HG02798 (cell line): ENCODE measurements around the gene CADPS2.
"Not testable (repeated sequence)": the region's sequence is repeated elsewhere in the genome, so short reads cannot be mapped to it uniquely, and the experiment has no call there.

Experiments
- ATAC-seq: cut with Tn5 transposase; IDR thresholded peaks from one replicate; pipeline ENCODE4 v1.9.1; 2021; ENCODE audit warnings: mild to moderate bottlenecking; ENCODE audit not compliant: unreplicated experiment, poor library complexity

CADPS2 gene

DNA sequence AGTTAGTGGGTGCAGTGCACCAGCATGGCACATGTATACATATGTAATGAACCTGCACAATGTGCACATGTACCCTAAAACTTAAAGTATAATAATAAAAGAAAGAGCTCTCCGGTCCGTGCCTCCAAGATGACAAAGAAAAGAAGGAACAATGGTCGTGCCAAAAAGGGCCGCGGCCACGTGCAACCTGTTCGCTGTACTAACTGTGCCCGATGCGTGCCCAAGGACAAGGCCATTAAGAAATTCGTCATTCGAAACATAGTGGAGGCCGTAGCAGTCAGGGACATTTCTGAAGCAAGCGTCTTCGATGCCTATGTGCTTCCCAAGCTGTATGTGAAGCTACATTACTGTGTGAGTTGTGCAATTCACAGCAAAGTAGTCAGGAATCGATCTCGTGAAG is 205.1 kb downstream of the CADPS2 start:
- ATAC-seq: not testable (repeated sequence)

- no peak for ATAC-seq
These were observed 206.4 kb downstream of the CADPS2 start for GRCh38 chr7:122679813-122680212.

- not testable (repeated sequence) for ATAC-seq
These were observed 207.0 kb downstream of the CADPS2 start for GRCh38 chr7:122679269-122679709.

- ATAC-seq: no peak
These were observed 209.1 kb downstream of the CADPS2 start for GRCh38 chr7:122677149-122677548.

GRCh38 chr7:122676466-122676865 is 209.8 kb downstream of the CADPS2 start:
- no peak for ATAC-seq

- no peak for ATAC-seq
These were observed 210.6 kb downstream of the CADPS2 start for GRCh38 chr7:122675621-122676020.

DNA sequence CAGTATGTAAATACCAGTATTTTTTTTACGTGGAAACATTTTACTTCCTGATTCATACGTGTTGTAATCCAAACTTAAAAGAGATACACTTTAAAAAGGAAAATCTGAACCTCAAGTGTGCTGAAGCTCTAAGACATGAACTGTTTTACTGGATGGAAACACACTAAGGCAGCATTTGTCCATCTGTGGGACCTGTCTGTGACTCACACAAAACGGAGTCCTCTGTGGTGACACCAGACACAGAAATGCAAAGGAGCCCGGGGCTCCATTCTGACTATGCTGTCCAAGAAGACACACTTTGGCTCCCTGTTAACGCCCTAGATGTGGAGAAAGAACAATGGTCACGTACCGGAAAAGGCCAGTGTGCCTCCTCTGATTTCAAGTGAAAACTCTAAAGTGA is 211.2 kb downstream of the CADPS2 start:
- ATAC-seq: no peak

DNA sequence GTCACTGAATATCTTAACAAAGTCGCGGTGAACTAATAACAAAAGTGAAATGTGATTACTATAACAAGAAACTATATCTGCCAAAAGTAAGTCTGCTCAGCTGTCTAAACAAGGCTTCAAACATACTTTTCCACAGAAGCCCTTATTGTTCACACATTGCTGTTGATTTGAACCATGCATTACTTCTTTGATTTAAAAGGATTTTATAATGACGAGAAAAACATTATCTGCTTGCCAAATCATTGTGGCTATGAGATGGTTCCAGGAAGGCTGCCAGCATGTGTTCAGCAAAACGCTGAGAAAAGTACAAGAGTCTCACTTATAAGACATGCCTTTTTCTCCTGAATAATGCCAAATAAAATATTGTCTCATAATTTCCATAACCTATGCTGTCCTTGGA is 211.8 kb downstream of the CADPS2 start:
- no peak for ATAC-seq

- ATAC-seq: no peak
These were observed 212.3 kb downstream of the CADPS2 start for GRCh38 chr7:122673951-122674350.

DNA sequence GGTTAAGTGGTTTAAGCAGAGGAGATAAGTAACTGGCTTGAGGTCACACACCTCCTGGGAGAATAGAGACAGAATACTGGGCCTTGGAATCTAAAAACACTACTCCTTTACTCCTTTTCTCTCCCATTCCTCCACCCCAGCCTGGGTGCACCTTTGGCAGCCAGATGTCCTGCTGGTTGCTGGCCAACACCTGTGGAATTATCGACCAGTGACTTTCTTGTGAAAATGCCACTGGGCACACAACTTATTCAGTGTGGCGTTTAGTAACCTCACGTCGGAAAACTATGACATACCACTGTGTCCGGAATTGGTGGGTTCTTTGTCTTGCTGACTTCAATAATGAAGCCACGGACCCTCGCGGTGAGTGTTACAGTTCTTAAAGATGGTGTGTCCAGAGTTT is 213.7 kb downstream of the CADPS2 start:
- ATAC-seq: no peak

GRCh38 chr7:122663733-122664132 is 222.5 kb downstream of the CADPS2 start:
- no peak for ATAC-seq

DNA sequence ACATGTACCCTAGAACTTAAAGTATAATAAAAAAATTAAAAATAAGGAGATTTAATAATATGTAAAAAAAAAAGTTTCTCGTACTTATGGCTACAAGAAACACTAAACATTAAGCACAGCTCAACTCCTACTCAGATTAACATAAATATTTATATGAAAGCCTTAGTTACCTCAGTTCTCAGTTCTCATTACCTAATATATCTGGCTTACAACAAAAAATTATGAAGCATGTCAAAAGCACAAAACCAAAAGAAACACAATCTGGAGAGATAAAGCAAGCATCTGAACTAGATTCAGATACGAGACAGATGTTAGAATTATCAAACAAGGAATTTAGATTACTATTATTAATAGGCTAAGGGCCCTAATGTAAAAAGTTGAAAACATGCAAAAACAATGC is 227.4 kb downstream of the CADPS2 start:
- no peak for ATAC-seq

- no peak for ATAC-seq
These were observed 232.6 kb downstream of the CADPS2 start for GRCh38 chr7:122653685-122654084.

- no peak for ATAC-seq
These were observed 233.4 kb downstream of the CADPS2 start for GRCh38 chr7:122652876-122653275.

- ATAC-seq: no peak
These were observed 234.8 kb downstream of the CADPS2 start for GRCh38 chr7:122651451-122651850.

GRCh38 chr7:122643250-122643649 is 243.0 kb downstream of the CADPS2 start:
- ATAC-seq: no peak

- no peak for ATAC-seq
These were observed 247.8 kb downstream of the CADPS2 start for GRCh38 chr7:122638459-122638858.

- no peak for ATAC-seq
These were observed 248.5 kb downstream of the CADPS2 start for GRCh38 chr7:122637784-122638183.

GRCh38 chr7:122635481-122635880 is 250.8 kb downstream of the CADPS2 start:
- not testable (repeated sequence) for ATAC-seq

- no peak for ATAC-seq
These were observed 252.8 kb downstream of the CADPS2 start for GRCh38 chr7:122633472-122633871.

GRCh38 chr7:122632238-122632637 is 254.0 kb downstream of the CADPS2 start:
- no peak for ATAC-seq

DNA sequence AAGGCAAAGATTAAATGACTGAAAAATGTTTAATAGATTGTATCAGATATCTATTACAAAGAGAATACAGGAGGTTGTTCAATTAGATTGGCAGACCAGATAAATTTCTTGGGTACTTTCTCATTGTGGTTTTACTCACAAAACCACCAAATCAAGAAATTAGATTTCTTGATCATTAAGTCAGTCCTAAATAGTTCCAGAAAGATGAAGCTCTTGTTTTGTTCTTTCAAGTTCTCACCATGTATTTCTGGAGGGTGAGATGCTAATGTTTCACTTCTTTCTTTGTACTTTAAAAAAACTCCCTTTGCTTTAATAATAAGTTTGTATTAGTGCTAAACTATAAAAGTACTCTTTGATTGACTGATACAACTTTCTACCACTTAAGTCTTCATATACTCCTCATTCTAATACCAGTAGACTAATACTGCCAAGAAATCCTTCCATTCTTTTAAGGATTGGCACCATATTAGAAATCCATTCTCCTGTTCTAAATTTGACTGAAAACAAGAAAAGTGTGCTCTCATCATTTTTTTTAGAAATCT is 256.8 kb downstream of the CADPS2 start:
- ATAC-seq: peak; percentile 31
